Kidney epithelial cell (primary cell): ENCODE results near the gene WDR45. TPM values are rescaled to one million over a fixed set of nuclear protein-coding genes. Genes with fewer than 3 reads are reported as not detected.

ENCODE experiments used
- DNase-seq: peaks from one replicate; pipeline ENCODE4 v3.0.0-alpha.2; 2010; ENCODE audit warnings: low read depth
- H3K27me3 ChIP-seq: 2 replicates; pipeline ENCODE4 v1.6.0; 2011; ENCODE audit warnings: low read length; ENCODE audit not compliant: control insufficient read depth, insufficient read depth
- H3K36me3 ChIP-seq: 2 replicates; pipeline ENCODE4 v1.5.1; 2011; ENCODE audit warnings: low read length; ENCODE audit not compliant: control insufficient read depth, insufficient read depth
- H3K4me3 ChIP-seq: 2 replicates; pipeline ENCODE4 v1.5.1; 2011; ENCODE audit warnings: low read depth, mild to moderate bottlenecking, control low read depth, low read length
- total RNA-seq: library from RNA; depleted of rRNA; stranded (reverse); fragments of >200 nt; gene quantifications from 2 replicates; pipeline ENCODE4 v1.2.3, GENCODE V29; 2015
- TF ChIP-seq, protein P1 (sequence below): IDR thresholded peaks from 2 replicates; pipeline ENCODE4 v1.5.1; 2011; ENCODE audit warnings: mild to moderate bottlenecking, moderate library complexity, low read length, control low read depth, inconsistent platforms; ENCODE audit not compliant: insufficient read depth, poor library complexity, severe bottlenecking

WDR45 gene
- total RNA-seq, 1 donor from 2014 or later: 117 TPM

GRCh38 chrX:49054073-49054762, 25.5 kb downstream of the WDR45 start:
- TF ChIP-seq, protein P1, sequence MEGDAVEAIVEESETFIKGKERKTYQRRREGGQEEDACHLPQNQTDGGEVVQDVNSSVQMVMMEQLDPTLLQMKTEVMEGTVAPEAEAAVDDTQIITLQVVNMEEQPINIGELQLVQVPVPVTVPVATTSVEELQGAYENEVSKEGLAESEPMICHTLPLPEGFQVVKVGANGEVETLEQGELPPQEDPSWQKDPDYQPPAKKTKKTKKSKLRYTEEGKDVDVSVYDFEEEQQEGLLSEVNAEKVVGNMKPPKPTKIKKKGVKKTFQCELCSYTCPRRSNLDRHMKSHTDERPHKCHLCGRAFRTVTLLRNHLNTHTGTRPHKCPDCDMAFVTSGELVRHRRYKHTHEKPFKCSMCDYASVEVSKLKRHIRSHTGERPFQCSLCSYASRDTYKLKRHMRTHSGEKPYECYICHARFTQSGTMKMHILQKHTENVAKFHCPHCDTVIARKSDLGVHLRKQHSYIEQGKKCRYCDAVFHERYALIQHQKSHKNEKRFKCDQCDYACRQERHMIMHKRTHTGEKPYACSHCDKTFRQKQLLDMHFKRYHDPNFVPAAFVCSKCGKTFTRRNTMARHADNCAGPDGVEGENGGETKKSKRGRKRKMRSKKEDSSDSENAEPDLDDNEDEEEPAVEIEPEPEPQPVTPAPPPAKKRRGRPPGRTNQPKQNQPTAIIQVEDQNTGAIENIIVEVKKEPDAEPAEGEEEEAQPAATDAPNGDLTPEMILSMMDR: no peak
- no peaks in the 10 kb centered on the region for H3K27me3 ChIP-seq

DNA sequence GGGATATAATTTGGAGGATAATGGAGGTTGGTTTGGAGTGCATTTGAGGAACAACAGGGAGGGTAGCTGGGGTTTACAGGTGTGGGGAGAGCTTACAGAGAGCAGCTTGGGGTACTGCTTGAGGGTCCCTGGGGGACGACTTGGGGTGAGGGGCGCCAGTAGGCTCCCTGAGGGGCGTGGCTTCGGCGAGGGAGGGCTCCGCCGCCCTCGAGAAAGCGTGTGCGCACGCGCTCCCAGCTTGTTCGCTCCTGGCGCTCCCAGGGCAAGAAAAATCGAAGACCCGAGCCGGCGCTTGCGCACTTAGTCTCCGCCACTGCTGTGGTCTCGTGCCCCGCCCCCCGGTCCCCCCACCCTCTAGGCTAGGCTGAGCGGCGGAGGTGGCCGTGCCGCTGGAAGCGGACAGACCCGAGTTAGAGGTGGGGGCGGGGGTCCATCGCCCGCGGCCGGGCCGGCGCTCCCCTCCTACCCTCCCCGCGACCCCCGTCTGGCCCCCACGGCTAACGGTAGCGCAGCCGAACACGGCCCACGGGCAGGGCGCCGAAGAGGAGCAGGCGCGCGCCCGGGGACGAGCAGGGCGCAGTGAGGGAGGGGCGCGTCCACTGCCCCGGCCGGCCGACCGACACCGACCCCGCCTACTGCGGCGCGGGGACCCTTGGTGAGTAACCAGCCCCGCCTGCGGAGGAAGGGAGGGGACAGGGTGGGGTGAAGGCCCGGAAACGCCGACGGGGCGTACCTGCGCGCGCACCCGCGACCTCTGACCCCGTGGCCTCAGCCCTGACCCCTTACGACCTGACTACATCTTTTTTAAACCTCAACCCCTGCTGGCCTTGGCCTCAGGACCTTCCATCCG, 26.2 kb downstream of the WDR45 start:
- TF ChIP-seq, protein P1: no peak
- no peaks in the 10 kb centered on the region for H3K36me3 ChIP-seq
- DNase-seq: no peak
- no peaks in the 10 kb centered on the region for H3K27me3 ChIP-seq
- H3K4me3 ChIP-seq: peak overlapping the region; percentile 55

More at GRCh38 chrX:49054073-49054762, 25.5 kb downstream of the WDR45 start:
- no peaks in the 10 kb centered on the region for H3K36me3 ChIP-seq
- DNase-seq: no peak
- H3K4me3 ChIP-seq: peak overlapping the region; percentile 55

DNA sequence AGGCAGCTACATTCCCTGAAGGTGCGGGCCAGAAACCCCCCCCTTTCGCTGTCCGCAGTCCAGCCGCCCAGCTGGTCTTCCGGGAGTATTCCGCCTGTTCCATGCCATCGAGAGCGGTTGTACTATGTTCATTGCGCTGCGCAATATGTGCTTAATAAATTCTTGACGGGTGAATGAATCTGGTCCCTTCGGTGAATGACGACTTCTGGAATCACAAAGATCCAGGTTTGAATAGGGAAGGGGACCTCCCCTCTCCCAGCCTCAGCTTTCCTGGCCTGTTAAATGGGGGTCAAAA, 35.8 kb downstream of the WDR45 start:
- Histone ChIP-seq H3K36me3 (no peaks in the 10 kb centered on the region), H3K4me3 (peak overlapping the region; percentile 23), H3K27me3 (no peaks in the 10 kb centered on the region)
- DNase-seq: no peak
- TF ChIP-seq, protein P1: no peak

GRCh38 chrX:49043220-49043986, 36.3 kb downstream of the WDR45 start, which contains the start of gene TFE3:
TFE3 (minus strand) TSS chrX:49043357; CDS start chrX:49043226, 131 bp downstream.
- Histone ChIP-seq H3K36me3 (no peaks in the 10 kb centered on the region), H3K27me3 (no peaks in the 10 kb centered on the region), H3K4me3 (peak within 1 kb of the TSS; percentile 52)
- DNase-seq: peak; percentile 93
- TF ChIP-seq, protein P1: peak; percentile 55

DNA sequence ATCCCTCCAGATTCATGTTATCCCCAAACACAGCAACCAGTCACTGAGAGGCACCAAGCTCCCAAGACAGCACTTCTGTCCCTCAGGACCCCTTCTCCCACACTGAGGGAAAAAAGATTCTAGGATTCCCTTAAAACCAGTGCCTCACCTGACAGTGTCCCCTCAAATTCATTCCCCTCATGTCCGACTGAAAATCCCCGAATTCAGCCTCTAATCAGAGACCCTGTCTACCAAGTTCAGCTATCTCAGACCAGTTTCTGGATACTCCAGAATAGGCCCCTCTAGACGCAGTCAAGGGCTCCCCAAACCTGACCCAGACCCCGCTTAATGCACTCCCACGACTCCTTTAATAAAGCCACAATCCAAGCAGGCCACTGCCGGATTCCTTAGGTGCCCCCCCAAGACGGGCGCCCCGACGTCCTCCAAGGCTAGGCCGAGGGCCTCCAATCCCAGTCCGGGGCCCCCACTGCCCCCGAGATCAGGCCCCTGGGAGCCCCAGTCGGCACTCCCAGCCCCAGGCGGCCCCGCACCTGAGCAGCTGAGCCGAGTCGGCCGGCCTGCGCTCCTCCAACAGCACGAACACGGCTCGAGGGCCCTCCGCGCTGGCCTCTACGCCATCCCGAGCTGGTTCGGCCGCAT, 37.0 kb downstream of the WDR45 start:
- Histone ChIP-seq H3K36me3 (no peaks in the 10 kb centered on the region), H3K27me3 (no peaks in the 10 kb centered on the region), H3K4me3 (peak overlapping the region; percentile 52)
- DNase-seq: no peak
- TF ChIP-seq, protein P1: no peak
